HFF-Myc (cell line): Measurements from ENCODE around the gene TRABD.

Source experiments
- DNase-seq: peaks from one replicate; pipeline ENCODE4 v3.0.0-alpha.2; 2011; ENCODE audit warnings: low read depth; ENCODE audit errors: extremely low read depth
- H3K4me3 ChIP-seq: replicated peaks from 2 replicates; pipeline ENCODE4 v1.5.1; 2011; ENCODE audit warnings: low read depth, mild to moderate bottlenecking, control low read depth, low read length
- TF ChIP-seq, protein P1 (sequence below): IDR thresholded peaks from 2 replicates; pipeline ENCODE4 v1.5.1; 2012; ENCODE audit warnings: mild to moderate bottlenecking, low read depth, low read length, control low read depth; ENCODE audit errors: missing control alignments

TRABD gene

DNA sequence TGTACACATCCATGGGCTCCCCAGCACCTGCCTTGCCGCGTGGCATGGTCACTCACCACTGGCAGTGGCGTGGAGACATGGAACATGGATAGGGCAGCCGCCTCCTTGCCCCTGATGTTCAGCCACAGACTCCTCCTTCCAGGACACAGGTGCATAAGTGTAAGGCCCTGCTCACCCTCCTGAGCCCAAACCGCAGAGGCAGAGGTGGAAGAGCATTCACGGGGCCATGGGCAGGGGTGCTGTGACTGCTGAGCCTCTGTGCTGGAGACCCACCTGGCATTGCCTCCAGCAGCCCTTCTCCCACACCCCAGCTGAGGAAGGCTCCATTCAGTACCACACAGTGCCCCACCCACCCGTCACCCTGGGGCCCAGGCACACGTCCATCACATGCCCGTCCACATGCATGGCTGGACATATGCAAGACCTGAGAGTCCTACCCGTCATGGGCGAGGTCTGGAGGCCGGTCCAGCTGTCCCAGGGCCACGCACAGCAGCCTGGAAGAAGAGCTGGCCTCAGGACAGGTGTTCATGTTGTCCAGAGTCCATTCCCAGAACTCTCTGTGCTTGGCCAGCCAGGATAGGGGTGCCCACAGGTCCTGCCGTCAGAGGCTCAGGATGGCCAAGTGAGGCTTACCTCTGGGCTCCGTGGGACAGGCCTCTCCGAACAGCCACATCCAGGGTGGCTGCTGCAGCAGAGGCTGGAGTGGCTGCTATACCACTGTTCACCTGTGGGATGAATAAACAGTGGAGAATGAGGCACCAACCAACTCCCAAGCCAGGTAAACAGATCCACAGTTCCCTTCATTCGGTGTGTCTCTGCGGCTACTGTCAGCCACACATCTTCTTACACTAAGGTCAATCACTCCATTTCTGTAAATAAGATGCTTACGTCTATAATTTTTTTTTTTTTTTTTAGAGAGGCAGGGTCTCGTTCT lies 60.8 kb downstream of the TRABD start:
- DNase-seq: no peak
- TF ChIP-seq, protein P1, sequence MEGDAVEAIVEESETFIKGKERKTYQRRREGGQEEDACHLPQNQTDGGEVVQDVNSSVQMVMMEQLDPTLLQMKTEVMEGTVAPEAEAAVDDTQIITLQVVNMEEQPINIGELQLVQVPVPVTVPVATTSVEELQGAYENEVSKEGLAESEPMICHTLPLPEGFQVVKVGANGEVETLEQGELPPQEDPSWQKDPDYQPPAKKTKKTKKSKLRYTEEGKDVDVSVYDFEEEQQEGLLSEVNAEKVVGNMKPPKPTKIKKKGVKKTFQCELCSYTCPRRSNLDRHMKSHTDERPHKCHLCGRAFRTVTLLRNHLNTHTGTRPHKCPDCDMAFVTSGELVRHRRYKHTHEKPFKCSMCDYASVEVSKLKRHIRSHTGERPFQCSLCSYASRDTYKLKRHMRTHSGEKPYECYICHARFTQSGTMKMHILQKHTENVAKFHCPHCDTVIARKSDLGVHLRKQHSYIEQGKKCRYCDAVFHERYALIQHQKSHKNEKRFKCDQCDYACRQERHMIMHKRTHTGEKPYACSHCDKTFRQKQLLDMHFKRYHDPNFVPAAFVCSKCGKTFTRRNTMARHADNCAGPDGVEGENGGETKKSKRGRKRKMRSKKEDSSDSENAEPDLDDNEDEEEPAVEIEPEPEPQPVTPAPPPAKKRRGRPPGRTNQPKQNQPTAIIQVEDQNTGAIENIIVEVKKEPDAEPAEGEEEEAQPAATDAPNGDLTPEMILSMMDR: no peak
- peak overlapping the region; percentile 95 for H3K4me3 ChIP-seq

DNA sequence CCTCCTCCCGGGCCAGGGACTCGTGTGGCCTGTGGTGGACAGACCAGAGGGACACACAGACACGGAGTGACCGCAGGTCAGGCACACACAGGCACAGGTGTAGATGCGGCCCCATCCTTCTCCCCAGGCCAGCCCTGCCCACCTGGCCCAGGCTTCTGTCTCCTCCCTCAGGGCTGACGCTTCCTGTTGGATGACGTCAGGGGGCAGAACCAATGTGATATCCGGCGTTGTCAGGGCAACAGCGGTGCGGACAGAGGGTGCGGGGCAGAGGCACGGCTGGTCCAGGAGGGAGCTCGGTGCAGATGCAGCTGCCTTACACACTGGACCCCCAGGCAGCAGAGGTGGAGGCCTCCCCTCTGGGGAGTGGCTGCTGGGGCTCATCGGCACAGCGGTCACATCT lies 62.0 kb downstream of the TRABD start:
- no peak for DNase-seq
- TF ChIP-seq, protein P1: no peak
- no peak overlapping the region for H3K4me3 ChIP-seq

DNA sequence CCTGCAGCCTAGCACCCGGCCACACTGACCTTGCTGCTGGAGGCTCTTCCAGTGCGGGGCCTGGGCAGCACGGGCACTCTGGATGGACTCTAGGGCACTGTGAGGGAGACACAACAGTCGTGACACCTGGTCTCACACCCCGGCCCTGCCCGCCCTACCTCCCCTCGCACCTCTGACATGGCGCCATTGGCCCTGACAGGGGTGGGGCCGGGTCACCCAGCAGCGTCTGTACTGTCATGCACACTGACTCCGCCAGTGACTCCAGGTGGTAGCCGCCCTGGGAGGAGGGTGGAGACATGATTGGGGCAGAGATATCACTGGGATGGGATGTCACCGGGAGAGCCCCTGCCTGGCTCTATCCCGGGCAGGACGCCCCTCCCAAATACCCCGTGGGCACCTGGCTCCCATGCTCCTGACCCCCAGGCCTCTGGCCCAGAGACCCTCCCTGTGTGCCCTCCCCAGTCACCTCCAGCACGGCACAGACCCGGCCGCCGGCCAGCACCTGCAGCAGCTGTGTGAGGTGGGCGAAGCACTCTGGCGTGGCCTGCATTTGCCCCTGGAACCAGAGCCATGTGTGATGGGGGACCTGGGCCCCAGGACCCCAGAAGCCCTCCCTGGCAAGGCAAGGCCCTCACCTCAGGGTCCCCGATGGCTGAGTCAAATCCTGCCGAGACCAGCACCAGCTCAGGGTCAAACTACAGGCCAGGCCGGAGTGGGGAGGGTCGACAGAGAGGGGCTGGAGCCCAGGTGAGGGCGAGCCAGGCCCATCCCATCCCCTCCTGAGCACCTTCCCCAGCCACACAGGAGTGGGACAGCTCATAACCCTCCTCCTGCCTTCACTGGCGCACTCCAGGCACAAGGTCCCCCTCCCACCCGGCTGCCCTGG lies 62.7 kb downstream of the TRABD start:
- DNase-seq: no peak
- TF ChIP-seq, protein P1: no peak
- no peak overlapping the region for H3K4me3 ChIP-seq
